Neural cell (in vitro differentiated cells): ENCODE measurements around the gene METAP2.
"Not testable (repeated sequence)": the region's sequence is repeated elsewhere in the genome, so short reads cannot be mapped to it uniquely, and the experiment has no call there.

Experiments used
- CTCF ChIP-seq: fragments of 450-650 bp; IDR thresholded peaks from 2 replicates; pipeline ENCODE4 v1.5.1; 2014; ENCODE audit warnings: antibody characterized with exemption, mild to moderate bottlenecking, moderate library complexity; ENCODE audit not compliant: poor library complexity, severe bottlenecking
- EZH2 ChIP-seq: fragments of 200-600, 300-800 bp; shearing (Covaris generic), sonication (generic); IDR thresholded peaks from 2 replicates; pipeline ENCODE4 v1.6.1; 2014; ENCODE audit warnings: antibody characterized with exemption, low read length, borderline replicate concordance, mild to moderate bottlenecking; ENCODE audit not compliant: insufficient read depth, poor library complexity, severe bottlenecking
- MXI1 ChIP-seq: fragments of 450-650 bp; conservative IDR thresholded peaks from 2 replicates; pipeline ENCODE4 v1.6.1; 2014; ENCODE audit warnings: antibody characterized with exemption, mild to moderate bottlenecking; ENCODE audit not compliant: poor library complexity, severe bottlenecking
- POLR2AphosphoS5 ChIP-seq: IDR thresholded peaks from 2 replicates; pipeline ENCODE4 v1.6.1; 2012
- SMC3 ChIP-seq: fragments of 450-650 bp; conservative IDR thresholded peaks from 2 replicates; pipeline ENCODE4 v1.6.1; 2014; ENCODE audit warnings: antibody characterized with exemption, mild to moderate bottlenecking, moderate library complexity; ENCODE audit not compliant: poor library complexity

GRCh38 chr12:95463776-95464175 is 10.2 kb upstream of the METAP2 start:
- TF ChIP-seq CTCF, EZH2, MXI1, POLR2AphosphoS5, SMC3: not testable (repeated sequence)
